AG09309 (cell line): Measurements from ENCODE around the gene AKR1C2.
"Not testable (repeated sequence)": the region's sequence is repeated elsewhere in the genome, so short reads cannot be mapped to it uniquely, and the experiment has no call there.

ENCODE experiments used
- DNase-seq: peaks from one replicate; pipeline ENCODE4 v3.0.0-alpha.2; 2010; ENCODE audit warnings: low read depth
- H3K4me3 ChIP-seq: 2 replicates; pipeline ENCODE4 v1.5.1; 2011; ENCODE audit warnings: mild to moderate bottlenecking, low read depth, low read length, moderate library complexity; ENCODE audit not compliant: control insufficient read depth
- TF ChIP-seq, protein P1 (sequence below): IDR thresholded peaks from 2 replicates; pipeline ENCODE4 v1.5.1; 2011; ENCODE audit warnings: mild to moderate bottlenecking, low read depth, low read length, inconsistent platforms; ENCODE audit not compliant: insufficient read depth, control insufficient read depth; ENCODE audit errors: missing control alignments

The AKR1C2 gene

DNA sequence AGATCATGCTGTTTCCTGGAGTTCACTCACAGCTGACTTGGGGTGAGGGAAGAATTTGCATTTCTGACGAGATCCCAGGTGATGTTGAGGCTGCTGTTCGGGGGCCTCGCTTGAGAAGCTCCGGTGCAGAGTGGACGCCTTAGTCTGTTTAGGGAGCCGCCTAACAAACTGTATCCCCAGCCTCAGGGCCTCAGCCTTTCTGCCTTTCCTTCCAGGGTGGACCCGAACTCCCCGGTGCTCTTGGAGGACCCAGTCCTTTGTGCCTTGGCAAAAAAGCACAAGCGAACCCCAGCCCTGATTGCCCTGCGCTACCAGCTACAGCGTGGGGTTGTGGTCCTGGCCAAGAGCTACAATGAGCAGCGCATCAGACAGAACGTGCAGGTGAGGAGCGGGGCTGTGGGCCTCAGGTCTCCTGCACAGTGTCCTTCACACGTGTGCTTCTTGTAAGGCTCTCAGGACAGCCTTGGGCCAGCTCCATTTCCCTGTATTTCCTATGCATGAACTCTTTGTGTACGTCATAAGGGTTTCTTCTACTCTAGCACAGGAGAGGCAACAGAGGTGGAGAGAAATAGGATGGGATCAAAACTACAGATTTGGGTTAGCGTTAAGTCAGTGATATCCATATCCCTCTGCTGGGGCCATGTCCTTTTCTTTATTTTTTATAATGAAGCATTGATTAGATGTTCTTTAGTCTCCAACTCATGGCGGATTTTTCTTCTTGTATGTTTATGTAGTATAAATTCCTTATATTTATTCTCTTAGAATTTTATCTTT is 31.1 kb downstream of the AKR1C2 start:
- not testable (repeated sequence) for DNase-seq, H3K4me3 ChIP-seq

DNA sequence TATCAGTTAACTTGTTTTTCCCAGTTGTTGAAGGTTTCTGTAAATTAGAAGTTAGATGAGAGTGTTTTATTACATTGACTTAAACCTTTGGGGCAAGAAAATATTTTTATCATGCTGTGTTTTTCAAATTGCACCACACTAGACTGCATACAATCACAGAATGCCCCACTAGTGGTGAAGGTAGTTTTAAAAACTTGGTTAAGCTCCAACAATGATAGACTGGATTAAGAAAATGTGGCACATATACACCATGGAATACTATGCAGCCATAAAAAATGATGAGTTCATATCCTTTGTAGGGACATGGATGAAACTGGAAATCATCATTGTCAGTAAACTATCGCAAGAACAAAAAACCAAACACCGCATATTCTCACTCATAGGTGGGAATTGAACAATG is 33.3 kb downstream of the AKR1C2 start:
- not testable (repeated sequence) for DNase-seq, H3K4me3 ChIP-seq

DNA sequence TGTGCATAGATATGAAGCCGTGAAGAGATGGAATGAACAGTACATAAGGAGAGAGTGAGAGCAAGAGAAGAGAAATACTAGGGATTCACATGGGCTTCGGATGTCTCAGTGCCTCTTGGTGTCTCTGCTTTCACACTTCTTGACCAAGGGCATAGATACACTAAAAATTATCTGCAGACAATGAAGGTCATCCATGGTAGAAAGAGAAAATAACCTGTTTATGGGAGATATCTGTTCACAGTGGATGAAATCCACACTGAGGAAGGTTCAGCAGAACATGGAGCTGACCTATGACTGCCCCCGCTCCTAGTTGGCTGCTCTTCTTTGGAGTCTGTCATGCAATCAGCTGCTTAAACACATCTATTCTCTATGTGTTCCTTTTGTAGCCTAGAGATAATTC is 34.4 kb downstream of the AKR1C2 start:
- DNase-seq, result not testable (repeated sequence)

DNA sequence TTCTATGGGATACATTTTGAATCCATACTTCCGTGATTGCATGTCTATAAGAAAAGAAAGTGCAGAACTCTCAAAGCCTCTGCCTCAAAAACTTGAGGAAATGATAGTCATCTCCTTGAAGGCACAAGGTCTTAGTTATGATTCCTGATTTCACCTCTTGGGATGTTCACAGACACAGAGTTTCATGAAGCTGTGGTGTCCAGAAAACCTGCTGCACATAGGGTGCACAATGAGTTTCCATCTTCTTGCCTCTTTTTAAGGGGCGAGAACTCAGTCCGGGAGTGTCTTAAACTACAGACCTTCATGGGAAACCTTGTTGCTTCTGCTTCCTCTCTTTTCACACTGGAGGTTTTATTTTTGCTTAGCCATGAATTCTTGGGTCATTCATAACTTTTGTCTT is 36.5 kb downstream of the AKR1C2 start:
- H3K4me3 ChIP-seq, DNase-seq: not testable (repeated sequence)

More for the DNA sequence above, 34.4 kb downstream of the AKR1C2 start:
- H3K4me3 ChIP-seq, result not testable (repeated sequence)

DNA sequence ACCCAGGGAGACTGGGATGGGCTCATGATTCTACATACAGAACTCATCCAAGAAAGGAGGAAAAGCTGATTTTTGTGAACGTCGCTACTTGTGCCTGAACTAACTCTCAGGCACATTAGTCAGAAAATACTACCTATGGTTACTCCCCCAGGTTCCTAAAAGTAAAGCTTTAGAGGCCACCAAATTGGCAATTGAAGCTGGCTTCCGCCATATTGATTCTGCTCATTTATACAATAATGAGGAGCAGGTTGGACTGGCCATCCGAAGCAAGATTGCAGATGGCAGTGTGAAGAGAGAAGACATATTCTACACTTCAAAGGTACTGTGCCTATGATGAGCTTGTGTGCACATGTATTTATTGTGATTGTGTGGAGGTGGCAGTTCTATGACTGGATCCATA is 37.9 kb downstream of the AKR1C2 start:
- H3K4me3 ChIP-seq, DNase-seq: not testable (repeated sequence)

DNA sequence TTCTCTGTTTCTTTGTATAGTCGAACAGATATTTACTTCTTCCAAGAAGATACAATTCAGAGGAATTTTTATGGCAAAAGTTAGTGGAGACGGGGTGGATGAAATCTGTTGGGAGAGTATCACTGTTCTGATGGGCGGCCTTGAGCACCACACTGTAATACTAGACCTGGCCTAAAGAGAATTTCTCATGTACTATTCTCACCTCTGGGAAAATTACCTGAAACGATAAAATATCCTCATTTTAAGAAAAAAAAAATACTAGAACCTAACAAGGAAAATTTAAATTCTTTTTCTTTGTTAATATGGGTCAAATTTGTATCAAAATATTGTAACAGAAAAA is 39.9 kb downstream of the AKR1C2 start:
- not testable (repeated sequence) for DNase-seq, H3K4me3 ChIP-seq

DNA sequence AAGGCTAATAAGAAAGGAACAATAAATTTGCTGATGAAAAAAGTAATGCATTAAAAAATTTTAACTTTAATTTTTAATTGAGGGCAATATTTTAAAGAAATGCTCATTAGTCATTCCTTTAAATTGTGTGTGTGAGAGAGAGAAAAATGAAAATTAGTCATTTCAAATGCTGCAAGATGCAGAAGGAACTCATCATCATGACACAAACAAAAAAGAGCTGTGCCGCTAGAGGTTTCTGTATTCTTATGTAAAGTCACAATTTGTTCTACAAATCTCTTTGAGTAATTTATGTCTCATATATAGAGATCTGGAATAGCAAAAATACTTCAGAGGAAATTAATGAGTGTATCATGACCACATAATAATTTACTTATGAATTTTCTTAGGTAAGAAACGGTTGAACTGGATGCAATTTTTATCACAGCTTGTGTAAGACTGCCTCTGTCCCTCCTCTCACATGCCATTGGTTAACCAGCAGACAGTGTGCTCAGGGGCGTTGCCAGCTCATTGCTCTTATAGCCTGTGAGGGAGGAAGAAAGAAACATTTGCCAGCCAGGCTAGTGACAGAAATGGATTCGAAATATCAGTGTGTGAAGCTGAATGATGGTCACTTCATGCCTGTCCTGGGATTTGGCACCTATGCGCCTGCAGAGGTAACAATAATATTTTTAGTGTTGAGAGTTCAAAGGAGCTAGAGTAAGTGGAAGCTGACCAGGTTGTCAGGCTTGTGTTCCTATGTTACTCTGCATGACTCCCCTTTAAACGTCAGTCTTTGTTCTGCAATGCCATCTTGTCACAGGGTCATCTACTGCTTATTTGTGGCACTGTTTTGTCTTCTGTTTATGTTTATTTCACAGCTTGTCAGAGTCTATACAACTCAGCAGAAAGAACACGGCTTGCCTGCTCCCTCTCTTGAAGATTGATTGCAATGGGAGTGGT is 40.5 kb downstream of the AKR1C2 start, which contains the start of gene AKR1C1:
Gene AKR1C1 (plus strand): TSS at position 540 of the 939 bp plus-strand sequence. CDS start 30 bp downstream, at position 570.
- not testable (repeated sequence) for H3K4me3 ChIP-seq

DNA sequence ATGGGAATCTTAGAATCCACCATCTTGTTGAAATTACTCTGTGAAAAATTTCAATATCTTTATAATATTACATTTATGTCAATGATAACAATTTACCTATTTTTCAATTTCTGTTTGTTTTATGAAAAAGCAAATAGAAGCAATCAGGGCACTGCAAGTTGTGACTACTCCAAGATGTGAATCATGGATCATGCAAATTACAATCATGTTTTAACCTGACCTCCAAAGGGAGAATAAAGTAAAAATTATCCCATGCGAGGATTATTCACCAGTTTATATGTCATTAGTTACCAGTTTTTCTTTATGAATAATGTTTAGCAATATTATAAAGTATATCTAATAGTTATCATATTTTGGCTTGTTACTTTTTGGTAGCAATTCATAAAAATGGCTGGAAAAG is 41.3 kb downstream of the AKR1C2 start:
- not testable (repeated sequence) for H3K4me3 ChIP-seq, DNase-seq

More for the DNA sequence above, 40.5 kb downstream of the AKR1C2 start, which contains the start of gene AKR1C1:
- DNase-seq, result not testable (repeated sequence)

DNA sequence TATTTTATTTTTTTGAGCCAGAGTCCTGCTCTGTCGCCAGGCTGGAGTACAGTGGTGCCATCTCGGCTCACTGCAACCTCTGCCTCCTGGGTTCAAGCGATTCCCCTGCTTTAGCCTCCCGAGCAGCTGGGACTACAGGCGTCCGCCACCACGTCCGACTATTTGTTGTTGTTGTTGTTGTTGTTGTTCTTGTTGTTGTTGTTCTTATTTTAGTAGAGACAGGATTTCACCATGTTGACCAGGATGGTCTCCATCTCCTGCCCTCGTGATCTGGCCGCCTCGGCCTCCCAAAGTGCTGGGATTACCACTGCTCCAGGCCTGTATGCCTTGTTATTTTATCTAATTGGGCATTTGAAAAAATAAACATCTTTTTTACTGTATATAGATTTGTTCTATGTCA is 42.1 kb downstream of the AKR1C2 start:
- DNase-seq, H3K4me3 ChIP-seq: not testable (repeated sequence)

DNA sequence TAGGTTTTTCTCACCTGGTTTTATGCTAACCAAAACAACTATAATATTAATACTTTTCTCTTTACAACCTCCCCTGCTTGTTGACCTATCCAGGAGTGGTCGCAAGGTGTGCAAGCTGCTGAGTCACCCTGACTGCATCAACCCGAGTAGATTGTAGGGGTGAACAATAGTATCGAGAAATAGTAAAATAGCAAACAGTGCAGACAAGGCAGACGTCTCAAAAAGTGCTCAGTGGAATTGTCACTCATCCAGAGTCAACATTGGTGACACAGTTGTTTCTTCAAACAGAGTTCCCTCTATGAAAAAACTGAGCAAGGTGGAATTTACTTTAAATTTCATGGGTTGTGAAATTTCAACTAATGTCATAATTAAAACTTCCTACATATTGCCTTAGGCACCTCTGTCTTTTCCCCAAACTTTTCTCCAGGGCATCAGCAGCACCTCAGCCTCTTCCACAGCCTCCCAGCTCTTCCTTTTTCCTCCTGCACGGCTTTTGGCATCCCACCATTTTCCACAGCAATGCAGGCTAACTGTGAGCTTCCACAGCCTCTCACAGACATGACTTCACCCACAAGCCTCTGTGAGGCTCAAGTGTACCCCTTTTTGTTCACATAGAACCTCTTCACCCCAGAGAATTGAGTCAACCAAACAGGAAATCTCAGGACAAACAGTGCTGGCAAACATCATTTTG is 46.6 kb downstream of the AKR1C2 start:
- not testable (repeated sequence) for H3K4me3 ChIP-seq, DNase-seq

DNA sequence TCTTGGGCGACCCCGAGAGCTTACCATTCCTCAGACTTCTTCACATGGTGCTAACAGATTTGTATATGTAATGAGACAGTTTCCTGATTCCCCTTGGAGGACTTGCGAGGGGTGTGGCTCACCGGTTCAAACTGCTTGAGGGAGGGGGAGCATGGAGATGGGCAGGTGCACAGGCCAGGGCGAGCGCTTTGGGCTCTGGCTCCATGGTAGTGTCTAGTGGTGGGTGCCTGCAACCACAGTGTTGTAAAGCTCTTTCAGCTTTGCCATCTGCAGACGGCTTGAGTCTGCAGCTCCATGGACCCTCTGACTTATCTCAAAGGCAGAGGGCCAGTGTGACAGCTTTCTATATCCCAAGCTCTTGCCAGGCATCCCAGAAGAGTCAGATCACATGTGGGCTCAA is 47.6 kb downstream of the AKR1C2 start:
- DNase-seq, result not testable (repeated sequence)

DNA sequence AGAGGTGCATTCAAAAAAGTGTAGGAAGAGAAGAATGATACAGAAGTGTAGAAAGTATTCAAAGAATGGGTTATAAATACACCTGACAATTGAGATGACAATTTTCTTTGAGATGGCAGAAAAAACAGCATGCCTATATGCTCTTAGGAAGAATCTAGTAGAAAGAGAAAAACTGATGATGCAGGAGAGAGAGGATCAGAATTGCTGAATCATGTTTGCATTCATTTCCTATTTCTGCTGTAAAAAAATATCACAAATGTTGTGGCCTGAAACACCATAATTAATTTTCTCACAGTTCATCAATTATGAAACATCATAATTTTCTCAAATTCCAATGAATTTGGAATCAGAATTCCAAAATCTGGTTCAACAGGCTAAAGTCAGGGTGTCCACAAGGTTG is 50.3 kb downstream of the AKR1C2 start:
- TF ChIP-seq, protein P1, sequence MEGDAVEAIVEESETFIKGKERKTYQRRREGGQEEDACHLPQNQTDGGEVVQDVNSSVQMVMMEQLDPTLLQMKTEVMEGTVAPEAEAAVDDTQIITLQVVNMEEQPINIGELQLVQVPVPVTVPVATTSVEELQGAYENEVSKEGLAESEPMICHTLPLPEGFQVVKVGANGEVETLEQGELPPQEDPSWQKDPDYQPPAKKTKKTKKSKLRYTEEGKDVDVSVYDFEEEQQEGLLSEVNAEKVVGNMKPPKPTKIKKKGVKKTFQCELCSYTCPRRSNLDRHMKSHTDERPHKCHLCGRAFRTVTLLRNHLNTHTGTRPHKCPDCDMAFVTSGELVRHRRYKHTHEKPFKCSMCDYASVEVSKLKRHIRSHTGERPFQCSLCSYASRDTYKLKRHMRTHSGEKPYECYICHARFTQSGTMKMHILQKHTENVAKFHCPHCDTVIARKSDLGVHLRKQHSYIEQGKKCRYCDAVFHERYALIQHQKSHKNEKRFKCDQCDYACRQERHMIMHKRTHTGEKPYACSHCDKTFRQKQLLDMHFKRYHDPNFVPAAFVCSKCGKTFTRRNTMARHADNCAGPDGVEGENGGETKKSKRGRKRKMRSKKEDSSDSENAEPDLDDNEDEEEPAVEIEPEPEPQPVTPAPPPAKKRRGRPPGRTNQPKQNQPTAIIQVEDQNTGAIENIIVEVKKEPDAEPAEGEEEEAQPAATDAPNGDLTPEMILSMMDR, result no peak
- no peak overlapping the region for H3K4me3 ChIP-seq
- DNase-seq, result no peak

More for the DNA sequence above, 47.6 kb downstream of the AKR1C2 start:
- H3K4me3 ChIP-seq, result not testable (repeated sequence)

DNA sequence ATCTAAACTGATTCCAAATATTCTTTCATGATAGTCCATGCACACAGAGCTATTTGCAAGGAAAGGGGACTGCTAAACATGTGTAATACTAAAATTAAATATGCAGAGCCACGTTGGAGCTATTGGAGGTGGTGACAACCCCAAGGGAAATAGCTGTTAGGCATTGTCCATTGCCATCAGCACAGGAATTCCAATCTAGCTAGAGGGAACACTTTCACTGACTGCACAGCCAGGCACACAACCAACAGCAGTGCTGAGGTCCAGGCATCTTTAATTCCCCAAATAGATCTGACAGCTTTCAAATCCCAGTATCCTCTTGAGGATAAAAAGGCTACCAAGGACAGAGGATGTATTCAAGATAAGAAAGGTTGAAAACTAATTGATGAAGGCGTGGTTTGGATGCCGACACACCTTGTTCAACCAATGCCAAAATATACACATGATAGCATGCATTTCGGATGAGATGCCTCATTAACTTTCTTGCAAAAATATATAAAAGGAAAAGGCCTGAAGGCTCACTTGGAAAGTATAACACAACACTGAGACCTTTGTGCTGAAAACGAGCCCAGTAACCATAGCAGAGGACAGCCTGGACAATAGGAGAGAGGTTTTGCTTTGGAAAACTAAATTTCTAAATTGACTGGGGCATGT is 52.0 kb downstream of the AKR1C2 start:
- not testable (repeated sequence) for H3K4me3 ChIP-seq, DNase-seq
